Activated B cell treated with CpG ODN at 0.5 μM for 24 hours (primary cell): ENCODE measurements around the gene CUX1. TPM values are rescaled to one million over a fixed set of nuclear protein-coding genes. Genes with fewer than 3 reads are reported as not detected.
"Not testable (repeated sequence)": the region's sequence is repeated elsewhere in the genome, so short reads cannot be mapped to it uniquely, and the experiment has no call there.

ENCODE experiments used
- ATAC-seq: fragments of 200-7000 bp; cut with Tn5 transposase; one replicate; pipeline ENCODE4 v1.10.0; 2021; ENCODE audit warnings: low read depth, mild to moderate bottlenecking, moderate library complexity
- CTCF ChIA-PET: fragments of 350-600 bp; sonication (Branson Sonifier 250); formaldehyde crosslinking; loops from one replicate; lab custom pipeline; 2021; ENCODE audit warnings: antibody characterized with exemption; lab: Charles Lee
- POLR2A ChIA-PET: fragments of 350-600 bp; sonication (Branson Sonifier 250); formaldehyde crosslinking; loops from one replicate; lab custom pipeline; 2021; ENCODE audit warnings: antibody characterized with exemption; lab: Charles Lee
- DNase-seq: peaks from one replicate; pipeline ENCODE4 v3.0.0; 2022
- H3K27ac Mint-ChIP-seq: one replicate; pipeline ENCODE4 v1.8.0; 2020; ENCODE audit warnings: mixed read lengths
- H3K27me3 Mint-ChIP-seq: one replicate; pipeline ENCODE4 v1.8.0; 2021; ENCODE audit warnings: mixed read lengths
- H3K36me3 Mint-ChIP-seq: one replicate; pipeline ENCODE4 v1.8.0; 2021; ENCODE audit warnings: low read depth, mixed read lengths
- H3K4me1 Mint-ChIP-seq: one replicate; pipeline ENCODE4 v1.8.0; 2021; ENCODE audit warnings: mixed read lengths
- H3K4me3 Mint-ChIP-seq: one replicate; pipeline ENCODE4 v1.8.0; 2020; ENCODE audit warnings: mild to moderate bottlenecking, mixed read lengths
- H3K9me3 Mint-ChIP-seq: one replicate; pipeline ENCODE4 v1.8.0; 2020; ENCODE audit warnings: mixed read lengths
- intact Hi-C: fragments of 100-400 bp; cut with micrococcal nuclease; formaldehyde crosslinking; loops from one replicate; pipeline ENCODE4 v1.15.1; 2024
- total RNA-seq: library from RNA; stranded (reverse); gene quantifications from 2 replicates; pipeline ENCODE4 v1.2.3, GENCODE V29; 2022
- TF ChIP-seq, protein P1 (sequence below): fragments of 200-600 bp; IDR thresholded peaks from one replicate; pipeline ENCODE4 v1.8.0; 2022; ENCODE audit warnings: antibody characterized with exemption, mild to moderate bottlenecking

The CUX1 gene
- total RNA-seq, 1 donor from 2014 or later = 61.7 TPM

DNA sequence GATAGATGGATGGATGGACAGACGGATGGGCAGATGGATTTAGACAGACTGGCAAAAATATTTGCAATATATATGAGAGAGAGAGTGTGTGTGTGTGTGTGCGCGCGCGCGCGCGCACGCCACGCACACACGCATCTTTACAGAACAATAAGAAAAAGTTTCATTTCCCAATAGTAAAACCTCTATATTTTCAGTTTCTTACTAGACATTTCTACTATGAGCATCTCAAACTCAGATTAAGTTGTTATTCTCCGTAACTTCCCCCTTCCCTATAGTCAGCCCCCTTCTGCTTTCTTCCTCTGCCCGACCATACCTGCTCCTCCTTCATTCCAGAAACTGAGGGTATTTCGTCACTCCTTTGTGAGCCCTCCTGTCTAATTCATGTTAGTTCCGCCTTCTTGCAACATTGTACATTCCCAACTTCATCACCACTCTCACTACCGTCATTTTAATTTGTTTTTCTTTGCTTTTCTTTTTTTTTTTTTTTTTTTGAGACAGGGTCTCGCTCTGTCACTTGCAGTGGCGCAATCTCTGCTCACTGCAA is 314.9 kb downstream of the CUX1 start:
- ChIA-PET POLR2A (no interaction called here), CTCF (no interaction called here)
- Mint-ChIP-seq H3K36me3 (peaks cover 17% of the 10 kb centered on the region), H3K4me3 (no peak overlapping the region), H3K9me3 (no peaks in the 10 kb centered on the region), H3K27ac (no peak overlapping the region), H3K4me1 (no peaks in the 10 kb centered on the region), H3K27me3 (no peaks in the 10 kb centered on the region)
- intact Hi-C loops = no loop called here
- no peak for DNase-seq
- ATAC-seq = no peak
- TF ChIP-seq, protein P1, sequence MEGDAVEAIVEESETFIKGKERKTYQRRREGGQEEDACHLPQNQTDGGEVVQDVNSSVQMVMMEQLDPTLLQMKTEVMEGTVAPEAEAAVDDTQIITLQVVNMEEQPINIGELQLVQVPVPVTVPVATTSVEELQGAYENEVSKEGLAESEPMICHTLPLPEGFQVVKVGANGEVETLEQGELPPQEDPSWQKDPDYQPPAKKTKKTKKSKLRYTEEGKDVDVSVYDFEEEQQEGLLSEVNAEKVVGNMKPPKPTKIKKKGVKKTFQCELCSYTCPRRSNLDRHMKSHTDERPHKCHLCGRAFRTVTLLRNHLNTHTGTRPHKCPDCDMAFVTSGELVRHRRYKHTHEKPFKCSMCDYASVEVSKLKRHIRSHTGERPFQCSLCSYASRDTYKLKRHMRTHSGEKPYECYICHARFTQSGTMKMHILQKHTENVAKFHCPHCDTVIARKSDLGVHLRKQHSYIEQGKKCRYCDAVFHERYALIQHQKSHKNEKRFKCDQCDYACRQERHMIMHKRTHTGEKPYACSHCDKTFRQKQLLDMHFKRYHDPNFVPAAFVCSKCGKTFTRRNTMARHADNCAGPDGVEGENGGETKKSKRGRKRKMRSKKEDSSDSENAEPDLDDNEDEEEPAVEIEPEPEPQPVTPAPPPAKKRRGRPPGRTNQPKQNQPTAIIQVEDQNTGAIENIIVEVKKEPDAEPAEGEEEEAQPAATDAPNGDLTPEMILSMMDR = no peak

DNA sequence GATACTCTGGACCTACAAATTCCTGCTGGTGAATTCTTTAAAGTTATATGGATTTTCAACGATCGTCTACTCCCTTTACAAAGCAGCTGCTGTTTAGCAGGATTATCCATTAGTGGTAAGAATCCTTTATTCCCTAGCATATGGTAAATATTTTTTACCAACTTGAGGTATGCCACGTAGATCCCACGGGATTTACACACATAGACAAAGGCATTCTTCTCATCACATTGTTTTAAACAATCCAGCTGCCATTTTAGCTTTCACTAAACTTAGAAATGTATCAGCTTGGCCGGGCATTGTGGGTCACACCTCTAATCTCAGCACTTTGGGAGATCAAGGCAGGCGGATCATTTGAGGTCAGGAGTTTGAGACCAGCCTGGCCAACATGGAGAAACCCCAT is 321.2 kb downstream of the CUX1 start:
- H3K27ac Mint-ChIP-seq = no peak overlapping the region
- ATAC-seq (no peak), DNase-seq (no peak)
- H3K9me3 Mint-ChIP-seq = no peaks in the 10 kb centered on the region
- TF ChIP-seq, protein P1 = no peak
- H3K4me3 Mint-ChIP-seq = no peak overlapping the region
- H3K27me3 Mint-ChIP-seq = no peaks in the 10 kb centered on the region
- ChIA-PET CTCF (no interaction called here), POLR2A (no interaction called here)
- peaks cover 14% of the 10 kb centered on the region for H3K4me1 Mint-ChIP-seq
- peaks cover 13% of the 10 kb centered on the region for H3K36me3 Mint-ChIP-seq
- intact Hi-C loops = no loop called here

GRCh38 chr7:102140952-102141370 is 323.5 kb downstream of the CUX1 start:
- ATAC-seq = peak; percentile 81
- Mint-ChIP-seq H3K4me3 (peak overlapping the region; percentile 62), H3K4me1 (peaks cover 14% of the 10 kb centered on the region), H3K9me3 (no peaks in the 10 kb centered on the region), H3K36me3 (peaks cover 9% of the 10 kb centered on the region), H3K27me3 (no peaks in the 10 kb centered on the region), H3K27ac (peak overlapping the region; percentile 75)
- CTCF ChIA-PET = interaction anchor here (1.0 kb wide), 1 partner anchor 21 kb away, joined by 3 read pairs; no protein-coding TSS in a partner anchor
- intact Hi-C loops = no loop called here
- POLR2A ChIA-PET = interaction anchor here (0.8 kb wide), 1 partner anchor 74 kb away, joined by 3 read pairs; no protein-coding TSS in a partner anchor
- TF ChIP-seq, protein P1 = no peak
- DNase-seq = peak; percentile 36

GRCh38 chr7:102142433-102142832 is 325.0 kb downstream of the CUX1 start:
- H3K27ac Mint-ChIP-seq, DNase-seq, POLR2A ChIA-PET, ATAC-seq, H3K9me3 Mint-ChIP-seq, CTCF ChIA-PET, H3K27me3 Mint-ChIP-seq, intact Hi-C loops, H3K4me3 Mint-ChIP-seq: not testable (repeated sequence)
- Mint-ChIP-seq H3K36me3 (peaks cover 10% of the 10 kb centered on the region), H3K4me1 (peaks cover 20% of the 10 kb centered on the region)

DNA sequence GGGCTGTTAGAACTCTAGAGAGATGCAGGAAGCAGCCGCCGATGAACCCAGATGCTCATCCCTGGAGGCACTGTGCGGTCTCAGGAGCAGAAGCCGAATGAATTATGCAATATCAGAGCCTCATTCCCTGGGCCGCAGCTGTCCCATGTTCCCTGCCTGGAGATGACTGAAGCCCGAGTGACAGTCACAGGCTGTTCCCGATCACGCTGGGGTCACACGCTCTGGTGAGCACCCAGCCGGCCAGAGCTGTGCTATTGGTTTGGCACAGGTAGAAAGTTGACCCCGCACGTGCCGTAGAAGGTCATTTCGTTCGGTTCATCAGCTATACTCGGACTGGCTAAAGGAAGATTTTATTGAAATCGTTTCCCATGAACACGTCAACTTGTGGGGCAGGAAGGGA is 328.7 kb downstream of the CUX1 start:
- Mint-ChIP-seq H3K4me3 (no peak overlapping the region), H3K27ac (no peak overlapping the region), H3K36me3 (peaks cover 10% of the 10 kb centered on the region), H3K9me3 (no peaks in the 10 kb centered on the region), H3K27me3 (no peaks in the 10 kb centered on the region), H3K4me1 (peaks cover 14% of the 10 kb centered on the region)
- CTCF ChIA-PET = no interaction called here
- POLR2A ChIA-PET = no interaction called here
- DNase-seq (no peak), ATAC-seq (no peak)
- intact Hi-C loops = loop anchor here (5.0 kb wide), 1 partner anchor 329 kb away; the partner anchor contains the start of gene CUX1
- TF ChIP-seq, protein P1 = no peak
